Breast epithelium (tissue), 3 donors: ENCODE measurements around the gene AHRR.

Source experiments
- CTCF ChIP-seq, 3 donors: fragments of 450-650 bp; IDR thresholded peaks; one replicate each; pipeline ENCODE4 v1.5.1; 2016 to 2017; ENCODE audit warnings: antibody characterized with exemption in 3 of 3, mild to moderate bottlenecking in 3 of 3, moderate library complexity in 3 of 3
- POLR2A ChIP-seq: fragments of 450-650 bp; IDR thresholded peaks from one replicate; pipeline ENCODE4 v1.6.1; 2016; ENCODE audit warnings: antibody characterized with exemption, mild to moderate bottlenecking, moderate library complexity
- POLR2AphosphoS5 ChIP-seq, 3 donors: sonication (generic); formaldehyde crosslinking; IDR thresholded peaks; one replicate each; pipeline ENCODE4 v1.6.1; 2017; ENCODE audit warnings: antibody characterized with exemption in 3 of 3

- TF ChIP-seq CTCF (IDR thresholded peaks at IDR 0.05) (no peak), POLR2A (no peak), POLR2AphosphoS5 (IDR thresholded peaks at IDR 0.05) (no peak)
These were observed 83.9 kb downstream of the AHRR start for GRCh38 chr5:405421-405820.
